Transverse colon (tissue), 4 donors: ENCODE results near the gene ZBED1.

Experiments
- CTCF ChIP-seq, 5 experiments: fragments of 200-600 bp in 3 of 5; fragments of 450-650 bp in 2 of 5; sonication (generic) in 3 of 5; IDR thresholded peaks; 1 replicate in 2 of 5; 2 replicates in 3 of 5; pipeline ENCODE4 v1.5.1; 2016 to 2017; ENCODE audit warnings: antibody characterized with exemption in 5 of 5, inconsistent platforms in 3 of 5, mild to moderate bottlenecking in 2 of 5, moderate library complexity in 1 of 5
- POLR2AphosphoS5 ChIP-seq, 3 donors: sonication (generic); formaldehyde crosslinking; IDR thresholded peaks; one replicate each; pipeline ENCODE4 v1.6.1; 2016; ENCODE audit warnings: antibody characterized with exemption in 3 of 3

DNA sequence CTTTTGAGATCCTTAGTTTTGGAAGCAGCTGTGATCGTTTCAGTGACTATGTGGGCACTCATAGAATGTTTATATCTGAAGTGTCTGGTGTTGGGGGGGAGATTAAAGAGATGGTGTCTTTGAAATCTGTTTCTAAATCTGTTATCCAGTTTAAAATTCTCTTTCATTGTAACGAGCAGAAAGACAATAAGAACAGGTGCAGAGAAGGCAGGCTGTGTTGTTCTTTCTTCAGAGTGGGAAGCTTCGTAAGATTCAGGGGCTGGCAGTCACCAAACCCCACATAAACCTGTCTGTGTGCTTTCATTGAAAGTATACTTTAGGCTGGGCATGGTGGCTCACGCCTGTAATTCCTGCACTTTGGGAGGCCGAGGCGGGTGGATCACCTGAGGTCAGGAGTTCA is 16.3 kb upstream of the ZBED1 start:
- TF ChIP-seq CTCF (IDR thresholded peaks at IDR 0.05) (no peak), POLR2AphosphoS5 (IDR thresholded peaks at IDR 0.05) (no peak)
